Mesenchymal stem cell (in vitro differentiated cells and primary cell): ENCODE data around the gene HIKESHI.
A peak's percentile ranks its signal among the peaks of the same experiment; 100 is the strongest.

Experiments used
- DNase-seq: peaks from one replicate; pipeline ENCODE4 v3.0.0-alpha.2; 2013
- H2AFZ ChIP-seq: one replicate; pipeline ENCODE4 v1.6.1; 2013; ENCODE audit warnings: low read depth, mild to moderate bottlenecking, control low read depth, inconsistent platforms, low read length, moderate library complexity
- H2AK5ac ChIP-seq: 2 replicates; pipeline ENCODE4 v1.6.1; 2013; ENCODE audit warnings: low read length, moderate library complexity, mild to moderate bottlenecking, inconsistent platforms; ENCODE audit not compliant: severe bottlenecking
- H2BK120ac ChIP-seq: one replicate; pipeline ENCODE4 v1.6.1; 2013; ENCODE audit warnings: low read depth, mild to moderate bottlenecking, inconsistent platforms, low read length, moderate library complexity
- H2BK12ac ChIP-seq, 2 experiments: one replicate each; pipeline ENCODE4 v1.6.1; 2013; ENCODE audit warnings: inconsistent platforms in 2 of 2, low read length in 2 of 2, mild to moderate bottlenecking in 2 of 2, moderate library complexity in 2 of 2, control low read depth in 1 of 2
- H2BK15ac ChIP-seq: one replicate; pipeline ENCODE4 v1.6.1; 2013; ENCODE audit warnings: mild to moderate bottlenecking, low read depth, inconsistent platforms; ENCODE audit not compliant: poor library complexity, severe bottlenecking
- H2BK5ac ChIP-seq: 2 replicates; pipeline ENCODE4 v1.6.1; 2013; ENCODE audit warnings: low read depth, mild to moderate bottlenecking, low read length, control low read depth, inconsistent platforms; ENCODE audit not compliant: poor library complexity, severe bottlenecking
- H3K14ac ChIP-seq, 2 experiments: one replicate each; pipeline ENCODE4 v1.6.1; 2013; ENCODE audit warnings: inconsistent platforms in 2 of 2, low read length in 2 of 2, control low read depth in 1 of 2, mild to moderate bottlenecking in 1 of 2, moderate library complexity in 1 of 2
- H3K18ac ChIP-seq, 2 experiments: one replicate each; pipeline ENCODE4 v1.6.1; 2013; ENCODE audit warnings: inconsistent platforms in 2 of 2, low read length in 2 of 2, control low read depth in 1 of 2, low read depth in 1 of 2, mild to moderate bottlenecking in 1 of 2
- H3K23ac ChIP-seq, 2 experiments: one replicate each; pipeline ENCODE4 v1.6.1; 2013; ENCODE audit warnings: inconsistent platforms in 2 of 2, low read length in 2 of 2, mild to moderate bottlenecking in 2 of 2, moderate library complexity in 2 of 2, control low read depth in 1 of 2
- H3K27ac ChIP-seq: 2 replicates; pipeline ENCODE4 v1.5.1; 2013; ENCODE audit warnings: mild to moderate bottlenecking, moderate library complexity, low read length, control low read depth, inconsistent platforms; ENCODE audit not compliant: poor library complexity, severe bottlenecking
- H3K27me3 ChIP-seq, 2 experiments: 2 replicates each; pipeline versions ENCODE4 v1.6.1 to v1.7.0; 2013; ENCODE audit warnings: low read length in 2 of 2, mild to moderate bottlenecking in 2 of 2, moderate library complexity in 2 of 2, control low read depth in 1 of 2, inconsistent platforms in 1 of 2; ENCODE audit not compliant: control insufficient read depth in 1 of 2, insufficient read depth in 1 of 2
- H3K36me3 ChIP-seq, 2 experiments: 2 replicates each; pipeline versions ENCODE4 v1.6.1 to v1.7.0; 2013; ENCODE audit warnings: low read length in 2 of 2, control low read depth in 1 of 2, inconsistent platforms in 1 of 2, low read depth in 1 of 2, mild to moderate bottlenecking in 1 of 2; ENCODE audit not compliant: insufficient read depth in 2 of 2, control insufficient read depth in 1 of 2
- H3K4ac ChIP-seq, 2 experiments: one replicate each; pipeline ENCODE4 v1.6.1; 2013; ENCODE audit warnings: inconsistent platforms in 2 of 2, low read length in 2 of 2, mild to moderate bottlenecking in 2 of 2, moderate library complexity in 2 of 2, control low read depth in 1 of 2, low read depth in 1 of 2
- H3K4me1 ChIP-seq: 2 replicates; pipeline ENCODE4 v1.6.1; 2013; ENCODE audit warnings: low read depth, low read length, control low read depth; ENCODE audit not compliant: control insufficient read depth, insufficient read depth
- H3K4me2 ChIP-seq: 2 replicates; pipeline ENCODE4 v1.6.1; 2013; ENCODE audit warnings: low read length, mild to moderate bottlenecking, inconsistent platforms; ENCODE audit not compliant: poor library complexity, severe bottlenecking
- H3K4me3 ChIP-seq, 2 experiments: 2 replicates each; pipeline versions ENCODE4 v1.5.1 to v1.7.0; 2013; ENCODE audit warnings: low read length in 2 of 2, mild to moderate bottlenecking in 2 of 2, control low read depth in 1 of 2, low read depth in 1 of 2; ENCODE audit not compliant: insufficient read depth in 1 of 2
- H3K79me1 ChIP-seq: replicated peaks from 2 replicates; pipeline ENCODE4 v1.6.1; 2013; ENCODE audit warnings: mild to moderate bottlenecking, control low read depth, low read length, inconsistent platforms; ENCODE audit not compliant: poor library complexity, severe bottlenecking
- H3K9ac ChIP-seq: 2 replicates; pipeline ENCODE4 v1.7.0; 2013; ENCODE audit warnings: mild to moderate bottlenecking, low read length, moderate library complexity
- H3K9me3 ChIP-seq: 2 replicates; pipeline ENCODE4 v1.7.0; 2013; ENCODE audit warnings: mild to moderate bottlenecking, low read length; ENCODE audit not compliant: control insufficient read depth
- H4K8ac ChIP-seq: one replicate; pipeline ENCODE4 v1.6.1; 2013; ENCODE audit warnings: inconsistent platforms, mild to moderate bottlenecking, low read length, moderate library complexity
- H4K91ac ChIP-seq: one replicate; pipeline ENCODE4 v1.6.1; 2013; ENCODE audit warnings: mild to moderate bottlenecking, low read length, inconsistent platforms
- WGBS: methylation state at CpG from one replicate; pipeline ENCODE4 v1.1.7; 2013; ENCODE audit warnings: mixed read lengths; 5-methylcytosine and 5-hydroxymethylcytosine counted together

Gene HIKESHI

GRCh38 chr11:86292912-86293616 is 9.0 kb upstream of the HIKESHI start:
- H2AK5ac ChIP-seq, result no peak overlapping the region
- 93% methylated on average over 6 of the region's 6 CpGs for WGBS
- H2BK120ac ChIP-seq, result no peak overlapping the region
- DNase-seq, result no peak
- H2BK12ac ChIP-seq, result no peak overlapping the region
- H3K27me3 ChIP-seq, result no peaks in the 10 kb centered on the region
- no peak overlapping the region for H3K27ac ChIP-seq
- H2BK5ac ChIP-seq, result no peak overlapping the region
- no peak overlapping the region for H3K23ac ChIP-seq
- H3K4ac ChIP-seq, result no peak overlapping the region
- H4K91ac ChIP-seq, result no peak overlapping the region
- H3K4me2 ChIP-seq, result no peak overlapping the region
- H2AFZ ChIP-seq, result no peak overlapping the region
- H3K4me3 ChIP-seq, result no peak overlapping the region
- H3K9ac ChIP-seq, result no peak overlapping the region
- H3K14ac ChIP-seq, result no peak overlapping the region
- no peaks in the 10 kb centered on the region for H3K36me3 ChIP-seq
- no peaks in the 10 kb centered on the region for H3K79me1 ChIP-seq
- H3K18ac ChIP-seq, result no peak overlapping the region
- H2BK15ac ChIP-seq, result no peak overlapping the region
- H3K4me1 ChIP-seq, result no peaks in the 10 kb centered on the region
- H4K8ac ChIP-seq, result no peak overlapping the region
- H3K9me3 ChIP-seq, result no peaks in the 10 kb centered on the region

GRCh38 chr11:86294026-86294425 is 8.0 kb upstream of the HIKESHI start:
- no peak overlapping the region for H3K18ac ChIP-seq
- H2BK5ac ChIP-seq, result no peak overlapping the region
- no peak overlapping the region for H3K4me3 ChIP-seq
- H3K9me3 ChIP-seq, result no peaks in the 10 kb centered on the region
- H2BK12ac ChIP-seq, result no peak overlapping the region
- H3K14ac ChIP-seq, result no peak overlapping the region
- no peaks in the 10 kb centered on the region for H3K79me1 ChIP-seq
- H2AFZ ChIP-seq, result no peak overlapping the region
- H2BK15ac ChIP-seq, result no peak overlapping the region
- H4K91ac ChIP-seq, result no peak overlapping the region
- no peak overlapping the region for H4K8ac ChIP-seq
- H2AK5ac ChIP-seq, result no peak overlapping the region
- H3K27me3 ChIP-seq, result no peaks in the 10 kb centered on the region
- no peaks in the 10 kb centered on the region for H3K4me1 ChIP-seq
- H3K4ac ChIP-seq, result no peak overlapping the region
- no peak overlapping the region for H3K9ac ChIP-seq
- H2BK120ac ChIP-seq, result no peak overlapping the region
- no peaks in the 10 kb centered on the region for H3K36me3 ChIP-seq
- H3K23ac ChIP-seq, result no peak overlapping the region
- H3K27ac ChIP-seq, result no peak overlapping the region
- no peak for DNase-seq
- H3K4me2 ChIP-seq, result no peak overlapping the region

- Histone ChIP-seq H3K4me2 (no peak overlapping the region), H3K4me1 (no peaks in the 10 kb centered on the region), H3K79me1 (peaks cover 11% of the 10 kb centered on the region), H3K4ac (no peak overlapping the region), H3K9me3 (no peaks in the 10 kb centered on the region), H3K27me3 (no peaks in the 10 kb centered on the region), H4K8ac (no peak overlapping the region), H2BK120ac (no peak overlapping the region), H2BK15ac (no peak overlapping the region), H3K4me3 (peak overlapping the region in 1 of 2 experiments; percentile 93), H3K14ac (no peak overlapping the region), H3K27ac (no peak overlapping the region), H2BK5ac (no peak overlapping the region), H2AFZ (no peak overlapping the region), H2AK5ac (no peak overlapping the region), H3K36me3 (peaks cover 0 to 3% of the 10 kb centered on the region in 2 experiments), H3K18ac (no peak overlapping the region), H3K9ac (peak overlapping the region; percentile 92), H3K23ac (no peak overlapping the region), H2BK12ac (no peak overlapping the region), H4K91ac (no peak overlapping the region)
- no peak for DNase-seq
- 0% methylated on average over 5 of the region's 6 CpGs for WGBS
These were observed 323 bp upstream of the HIKESHI start for GRCh38 chr11:86301742-86302091.

- H3K14ac ChIP-seq, result no peak overlapping the region
- no peak overlapping the region for H3K4ac ChIP-seq
- no peaks in the 10 kb centered on the region for H3K27me3 ChIP-seq
- H3K79me1 ChIP-seq, result peaks cover 11% of the 10 kb centered on the region
- no peak overlapping the region for H2BK12ac ChIP-seq
- no peak overlapping the region for H2AFZ ChIP-seq
- H3K9me3 ChIP-seq, result no peaks in the 10 kb centered on the region
- no peaks in the 10 kb centered on the region for H3K4me1 ChIP-seq
- peak overlapping the region; percentile 78 for H3K4me2 ChIP-seq
- H3K27ac ChIP-seq, result no peak overlapping the region
- no peak overlapping the region for H2BK120ac ChIP-seq
- H3K4me3 ChIP-seq, result peak overlapping the region in 1 of 2 experiments; percentile 93
- no peak overlapping the region for H2BK15ac ChIP-seq
- 83% methylated on average over 1 of the region's 2 CpGs for WGBS
- peaks cover 0 to 3% of the 10 kb centered on the region in 2 experiments for H3K36me3 ChIP-seq
- no peak overlapping the region for H2BK5ac ChIP-seq
- peak; percentile 23 for DNase-seq
- H2AK5ac ChIP-seq, result no peak overlapping the region
- no peak overlapping the region for H4K91ac ChIP-seq
- H3K18ac ChIP-seq, result no peak overlapping the region
- H3K9ac ChIP-seq, result peak overlapping the region; percentile 92
- H3K23ac ChIP-seq, result no peak overlapping the region
- no peak overlapping the region for H4K8ac ChIP-seq
These were observed 1.2 kb downstream of the HIKESHI start for GRCh38 chr11:86303257-86303656.
